ENCODE data around the gene CISH. TPM values are rescaled to one million over a fixed set of nuclear protein-coding genes. Genes with fewer than 3 reads are reported as not detected.

CISH gene
- total and polyA plus RNA-seq, 9 of the 15 experiments (the other 6 are each of a cell fraction or from before 2014, with no cell fraction given): 1.7 to 47.7 (median 18.3) TPM

GRCh38 chr3:50616003-50616769 lies 4.6 kb upstream of the CISH start:
- peak overlapping the region; percentile 22 to 82; a peak in 2 of 4 replicates for H3K9ac ChIP-seq (ENCODE audit: insufficient read depth in 1 of 2, low read depth in 2 of 2, low read length in 2 of 2)
- intact Hi-C loops (cut with micrococcal nuclease): loop anchor here (1.0 to 10.0 kb wide), 2 partner anchors 36 to 769 kb away; partner anchors contain the start of gene MANF
- peak overlapping the region; percentile 79 for H3K4me2 ChIP-seq (ENCODE audit: insufficient read depth, low read length)
- peaks cover 20% of the 10 kb centered on the region; the same call in 2 of the 3 replicates for H3K36me3 ChIP-seq (ENCODE audit: control insufficient read depth, insufficient read depth, low read length)
- H3K9me1 ChIP-seq (ENCODE audit: control insufficient read depth, insufficient read depth, low read length): no peaks in the 10 kb centered on the region
- FAIRE-seq (peak; percentile 75), DNase-seq (ENCODE audit: extremely low read depth in 1 of 4, low spot score in 3 of 4) (peak; percentile 50 to 87 (median 70)), ATAC-seq (peak; percentile 34)
- WGBS (ENCODE audit: insufficient coverage, low coverage, missing lambda C conversion rate): 8% methylated on average over 21 of the region's 24 CpGs
- peak overlapping the region; percentile 72 for H3K4me3 ChIP-seq
- H3K27ac ChIP-seq (ENCODE audit: extremely low read depth, low read depth, low read length): peak overlapping the region; percentile 42; the same call in 2 of the 3 replicates
- ChIA-PET POLR2A (interaction anchor here (0.6 to 1.2 kb wide), 4 partner anchors 15 to 1054 kb away, joined by 3 to 6 read pairs (median 4); no protein-coding TSS in a partner anchor), CTCF (ENCODE audit: low intra/inter-chr PET ratio) (interaction anchor here (0.7 to 5.4 kb wide), 6 partner anchors 16 to 1066 kb away, joined by 3 to 56 read pairs (median 3); no protein-coding TSS in a partner anchor)
- BruUV-seq (replicated peaks): no TSS peak
- no peaks in the 10 kb centered on the region for H3K9me3 ChIP-seq (replicated peaks; ENCODE audit: control insufficient read depth, insufficient read depth, low read depth, low read length)
- H2AFZ ChIP-seq (ENCODE audit: low read depth, low read length): peak overlapping the region; percentile 77
- in situ Hi-C loops (cut with MboI): loop anchor here (5.0 kb wide), 1 partner anchor 761 kb away; no protein-coding TSS in a partner anchor
- H4K20me1 ChIP-seq (replicated peaks; ENCODE audit: control insufficient read depth, insufficient read depth, low read length): peaks cover 8% of the 10 kb centered on the region; the same call in 1 of the 2 replicates
- peaks cover 58% of the 10 kb centered on the region for H3K79me2 ChIP-seq (ENCODE audit: control insufficient read depth, insufficient read depth, low read length)
- H3K27me3 ChIP-seq (ENCODE audit: control insufficient read depth in 2 of 2, insufficient read depth in 2 of 2, low read length in 2 of 2): no peaks in the 10 kb centered on the region
- H3K4me1 ChIP-seq (replicated peaks in 1 of 2; ENCODE audit: control insufficient read depth in 2 of 2, insufficient read depth in 2 of 2, low read length in 2 of 2): peaks cover 24 to 42% of the 10 kb centered on the region in 2 experiments; a peak in 4 of 5 replicates
- 0 out of 2 replicates have a peak, but pooled peaks have one; percentile 24 for TF ChIP-seq ZNF589 (CRISPR knock-in tag; IDR thresholded peaks at IDR 0.05; ENCODE audit: low read depth)
- TF ChIP-seq STAG1 (CRISPR knock-in tag; IDR thresholded peaks at IDR 0.05; ENCODE audit: borderline replicate concordance): peak; percentile 66; the same call in 1 of the 2 replicates
- peak; percentile 48 to 65; a peak in 3 of 4 replicates for TF ChIP-seq NRF1 (conservative IDR thresholded peaks at IDR 0.05 in 1 of 2, IDR thresholded peaks at IDR 0.05 in 1 of 2)
- TF ChIP-seq JUND (IDR thresholded peaks at IDR 0.05; ENCODE audit: borderline replicate concordance, low read depth, low read length): peak; percentile 48; the same call in 1 of the 2 replicates
- TF ChIP-seq JUND (tag; IDR thresholded peaks at IDR 0.05; ENCODE audit: borderline replicate concordance, low read depth, low read length): no peak
- TF ChIP-seq ZKSCAN8 (CRISPR knock-in tag; IDR thresholded peaks at IDR 0.05): 0 out of 2 replicates have a peak, but pooled peaks have one; percentile 25
- TF ChIP-seq CHAMP1 (IDR thresholded peaks at IDR 0.05): no peak
- TF ChIP-seq DEAF1 (CRISPR knock-in tag; IDR thresholded peaks at IDR 0.05): peak; percentile 84
- peak; percentile 45; the same call in 1 of the 2 replicates for TF ChIP-seq ELF1 (tag; IDR thresholded peaks at IDR 0.05)
- TF ChIP-seq HOMEZ (CRISPR knock-in tag; IDR thresholded peaks at IDR 0.05): no peak
- TF ChIP-seq ZNF511 (CRISPR knock-in tag; IDR thresholded peaks at IDR 0.05): no peak
- no peak for TF ChIP-seq HNRNPLL (IDR thresholded peaks at IDR 0.05; ENCODE audit: low read depth, low read length, poor library complexity, severe bottlenecking)

Data from K562 (cell line).